GM12878 (cell line): Measurements from ENCODE around the gene TMC4. TPM values are rescaled to one million over a fixed set of nuclear protein-coding genes. Genes with fewer than 3 reads are reported as not detected.

ENCODE experiments used
- ATF7 ChIP-seq: fragments of 450-650 bp; IDR thresholded peaks from 2 replicates; pipeline ENCODE4 v1.6.1; 2016; ENCODE audit warnings: low read depth, mild to moderate bottlenecking
- BHLHE40 ChIP-seq, 2 experiments: fragments of 450-650 bp in 1 of 2; IDR thresholded peaks; 2 replicates each; pipeline ENCODE4 v1.6.1; 2011 to 2017; ENCODE audit warnings: low read depth in 2 of 2, borderline replicate concordance in 1 of 2, improper control_type of control experiment in 1 of 2, low read length in 1 of 2, mild to moderate bottlenecking in 1 of 2
- CHD1 ChIP-seq: IDR thresholded peaks from 2 replicates; pipeline ENCODE4 v1.6.1; 2012; ENCODE audit warnings: low read depth, low read length, improper control_type of control experiment
- CREB1 ChIP-seq: IDR thresholded peaks from 2 replicates; pipeline ENCODE4 v1.6.1; 2012; ENCODE audit warnings: low read depth, mild to moderate bottlenecking, inconsistent platforms
- FOS ChIP-seq: IDR thresholded peaks from 3 replicates; pipeline ENCODE4 v1.6.1; 2011; ENCODE audit warnings: borderline replicate concordance; ENCODE audit not compliant: insufficient read length; ENCODE audit errors: extremely low read depth
- HDAC6 ChIP-seq: fragments of 200-600 bp; sonication (generic); IDR thresholded peaks from one replicate; pipeline ENCODE4 v1.8.0; 2017; ENCODE audit warnings: antibody characterized with exemption; ENCODE audit not compliant: unreplicated experiment
- SP1 ChIP-seq: IDR thresholded peaks from one replicate; pipeline ENCODE4 v1.6.1; 2011; ENCODE audit warnings: low read depth, low read length
- SREBF1 ChIP-seq: IDR thresholded peaks from 2 replicates; pipeline ENCODE4 v1.6.1; 2012; ENCODE audit warnings: mild to moderate bottlenecking, low read length
- TAF1 ChIP-seq: IDR thresholded peaks from 2 replicates; pipeline ENCODE4 v1.6.1; 2011; ENCODE audit warnings: mild to moderate bottlenecking, low read depth, low read length, borderline replicate concordance
- USF1 ChIP-seq: IDR thresholded peaks from 2 replicates; pipeline ENCODE4 v1.6.1; 2011; ENCODE audit warnings: borderline replicate concordance, low read depth, mild to moderate bottlenecking, moderate library complexity, mixed read lengths, low read length; ENCODE audit not compliant: insufficient read depth; ENCODE audit errors: extremely low read length
- ZBED1 ChIP-seq: IDR thresholded peaks from 2 replicates; pipeline ENCODE4 v1.6.1; 2016; ENCODE audit warnings: borderline replicate concordance
- polyA plus RNA-seq, 11 experiments: library from polyadenylated mRNA; depleted of rRNA in 4 of 11; unstranded in 6 of 11; stranded (reverse) in 5 of 11; fragments of >200 nt; fragmentation: Nextera tagmentation in 4 of 11; fragmentation: Illumina TruSeq in 1 of 11; extraction: Ambion mirVana in 4 of 11; extraction: Trizol in 1 of 11; gene quantifications; 1 replicate in 1 of 11; 2 replicates in 10 of 11; pipeline versions ENCODE4 v1.2.1 to v1.2.3, GENCODE V29; 2011 to 2016; ENCODE audit warnings: inconsistent platforms in 2 of 11, missing spikeins in 2 of 11, low read depth in 1 of 11
- total RNA-seq, 4 experiments: library from RNA; depleted of rRNA in 3 of 4; stranded (reverse); fragments of >200 nt in 3 of 4; fragmentation: Illumina TruSeq in 1 of 4; extraction: Trizol in 1 of 4; gene quantifications; 2 replicates each; pipeline versions ENCODE4 v1.2.1 to v1.2.3, GENCODE V29; 2013 to 2021
- TF ChIP-seq, protein P1 (sequence below): fragments of 450-650 bp; conservative IDR thresholded peaks from 2 replicates; pipeline ENCODE4 v1.6.1; 2017; ENCODE audit warnings: mild to moderate bottlenecking, moderate library complexity
- TF ChIP-seq, protein P2 (sequence below): IDR thresholded peaks from 2 replicates; pipeline ENCODE4 v1.6.1; 2012; ENCODE audit warnings: improper control_type of control experiment, low read depth, low read length; ENCODE audit not compliant: insufficient replicate concordance
- TF ChIP-seq, protein P3 (sequence below): IDR thresholded peaks from 2 replicates; pipeline ENCODE4 v1.6.1; 2012; ENCODE audit warnings: low read depth, low read length, improper control_type of control experiment
- TF ChIP-seq, protein P4 (sequence below): fragments of 450-650 bp; formaldehyde crosslinking; IDR thresholded peaks from 2 replicates; pipeline ENCODE4 v1.5.0; 2022; ENCODE audit warnings: mild to moderate bottlenecking, missing genetic modification characterization

The TMC4 gene
- total and polyA plus RNA-seq, 10 of the 15 experiments (the other 5 are each of a cell fraction or from before 2014, with no cell fraction given), result 0.33 to 0.83 (median 0.74) TPM; not detected in 7

DNA sequence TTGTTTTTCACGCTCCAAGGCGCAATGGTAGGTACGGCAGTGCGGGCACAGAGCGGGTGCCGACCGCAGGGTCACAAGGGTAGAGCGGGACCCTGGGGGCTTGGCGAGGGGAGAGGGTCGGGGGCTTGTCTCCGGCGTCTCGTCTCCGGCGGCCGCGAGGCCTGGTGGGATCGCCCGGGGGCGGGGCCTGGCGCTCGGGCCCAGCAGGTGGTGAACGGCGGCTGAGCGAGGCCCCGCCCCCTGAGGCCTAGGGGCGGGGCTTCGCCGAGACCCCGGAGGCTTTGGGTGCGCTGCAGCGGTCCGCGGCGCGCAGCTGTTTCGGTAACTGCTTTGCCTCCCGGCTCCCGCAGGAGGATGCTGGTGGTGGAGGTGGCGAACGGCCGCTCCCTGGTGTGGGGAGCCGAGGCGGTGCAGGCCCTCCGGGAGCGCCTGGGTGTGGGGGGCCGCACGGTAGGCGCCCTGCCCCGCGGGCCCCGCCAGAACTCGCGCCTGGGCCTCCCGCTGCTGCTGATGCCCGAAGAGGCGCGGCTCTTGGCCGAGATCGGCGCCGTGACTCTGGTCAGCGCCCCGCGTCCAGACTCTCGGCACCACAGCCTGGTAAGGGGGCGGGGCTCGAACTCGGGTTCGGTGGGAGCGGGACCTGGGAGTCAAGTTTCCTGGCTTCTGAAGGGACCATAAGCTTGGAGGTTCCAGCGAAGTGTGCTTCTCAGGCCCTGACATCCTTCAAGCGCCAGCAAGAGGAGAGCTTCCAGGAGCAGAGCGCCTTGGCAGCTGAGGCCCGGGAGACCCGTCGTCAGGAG, 18.3 kb upstream of the TMC4 start, which contains the start of gene TSEN34 (continued):
- TF ChIP-seq, protein P1, sequence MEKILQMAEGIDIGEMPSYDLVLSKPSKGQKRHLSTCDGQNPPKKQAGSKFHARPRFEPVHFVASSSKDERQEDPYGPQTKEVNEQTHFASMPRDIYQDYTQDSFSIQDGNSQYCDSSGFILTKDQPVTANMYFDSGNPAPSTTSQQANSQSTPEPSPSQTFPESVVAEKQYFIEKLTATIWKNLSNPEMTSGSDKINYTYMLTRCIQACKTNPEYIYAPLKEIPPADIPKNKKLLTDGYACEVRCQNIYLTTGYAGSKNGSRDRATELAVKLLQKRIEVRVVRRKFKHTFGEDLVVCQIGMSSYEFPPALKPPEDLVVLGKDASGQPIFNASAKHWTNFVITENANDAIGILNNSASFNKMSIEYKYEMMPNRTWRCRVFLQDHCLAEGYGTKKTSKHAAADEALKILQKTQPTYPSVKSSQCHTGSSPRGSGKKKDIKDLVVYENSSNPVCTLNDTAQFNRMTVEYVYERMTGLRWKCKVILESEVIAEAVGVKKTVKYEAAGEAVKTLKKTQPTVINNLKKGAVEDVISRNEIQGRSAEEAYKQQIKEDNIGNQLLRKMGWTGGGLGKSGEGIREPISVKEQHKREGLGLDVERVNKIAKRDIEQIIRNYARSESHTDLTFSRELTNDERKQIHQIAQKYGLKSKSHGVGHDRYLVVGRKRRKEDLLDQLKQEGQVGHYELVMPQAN, result peak; percentile 84; the same call in 1 of the 2 replicates
- TF ChIP-seq TAF1, result peak; percentile 34; the same call in 1 of the 2 replicates
- peak; percentile 41 for TF ChIP-seq SP1
- no peak for TF ChIP-seq ZBED1
- peak in 1 of 2 experiments; percentile 69; a peak in 1 of 4 replicates for TF ChIP-seq BHLHE40 (IDR thresholded peaks at IDR 0.05; ENCODE audit: borderline replicate concordance in 1 of 2, low read depth in 2 of 2, low read length in 1 of 2)
- TF ChIP-seq, protein P2, sequence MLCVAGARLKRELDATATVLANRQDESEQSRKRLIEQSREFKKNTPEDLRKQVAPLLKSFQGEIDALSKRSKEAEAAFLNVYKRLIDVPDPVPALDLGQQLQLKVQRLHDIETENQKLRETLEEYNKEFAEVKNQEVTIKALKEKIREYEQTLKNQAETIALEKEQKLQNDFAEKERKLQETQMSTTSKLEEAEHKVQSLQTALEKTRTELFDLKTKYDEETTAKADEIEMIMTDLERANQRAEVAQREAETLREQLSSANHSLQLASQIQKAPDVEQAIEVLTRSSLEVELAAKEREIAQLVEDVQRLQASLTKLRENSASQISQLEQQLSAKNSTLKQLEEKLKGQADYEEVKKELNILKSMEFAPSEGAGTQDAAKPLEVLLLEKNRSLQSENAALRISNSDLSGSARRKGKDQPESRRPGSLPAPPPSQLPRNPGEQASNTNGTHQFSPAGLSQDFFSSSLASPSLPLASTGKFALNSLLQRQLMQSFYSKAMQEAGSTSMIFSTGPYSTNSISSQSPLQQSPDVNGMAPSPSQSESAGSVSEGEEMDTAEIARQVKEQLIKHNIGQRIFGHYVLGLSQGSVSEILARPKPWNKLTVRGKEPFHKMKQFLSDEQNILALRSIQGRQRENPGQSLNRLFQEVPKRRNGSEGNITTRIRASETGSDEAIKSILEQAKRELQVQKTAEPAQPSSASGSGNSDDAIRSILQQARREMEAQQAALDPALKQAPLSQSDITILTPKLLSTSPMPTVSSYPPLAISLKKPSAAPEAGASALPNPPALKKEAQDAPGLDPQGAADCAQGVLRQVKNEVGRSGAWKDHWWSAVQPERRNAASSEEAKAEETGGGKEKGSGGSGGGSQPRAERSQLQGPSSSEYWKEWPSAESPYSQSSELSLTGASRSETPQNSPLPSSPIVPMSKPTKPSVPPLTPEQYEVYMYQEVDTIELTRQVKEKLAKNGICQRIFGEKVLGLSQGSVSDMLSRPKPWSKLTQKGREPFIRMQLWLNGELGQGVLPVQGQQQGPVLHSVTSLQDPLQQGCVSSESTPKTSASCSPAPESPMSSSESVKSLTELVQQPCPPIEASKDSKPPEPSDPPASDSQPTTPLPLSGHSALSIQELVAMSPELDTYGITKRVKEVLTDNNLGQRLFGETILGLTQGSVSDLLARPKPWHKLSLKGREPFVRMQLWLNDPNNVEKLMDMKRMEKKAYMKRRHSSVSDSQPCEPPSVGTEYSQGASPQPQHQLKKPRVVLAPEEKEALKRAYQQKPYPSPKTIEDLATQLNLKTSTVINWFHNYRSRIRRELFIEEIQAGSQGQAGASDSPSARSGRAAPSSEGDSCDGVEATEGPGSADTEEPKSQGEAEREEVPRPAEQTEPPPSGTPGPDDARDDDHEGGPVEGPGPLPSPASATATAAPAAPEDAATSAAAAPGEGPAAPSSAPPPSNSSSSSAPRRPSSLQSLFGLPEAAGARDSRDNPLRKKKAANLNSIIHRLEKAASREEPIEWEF, result no peak
- TF ChIP-seq USF1, result no peak
- TF ChIP-seq CHD1, result 0 out of 2 replicates have a peak, but pooled peaks have one; percentile 39
- no peak for TF ChIP-seq HDAC6
- TF ChIP-seq, protein P3, sequence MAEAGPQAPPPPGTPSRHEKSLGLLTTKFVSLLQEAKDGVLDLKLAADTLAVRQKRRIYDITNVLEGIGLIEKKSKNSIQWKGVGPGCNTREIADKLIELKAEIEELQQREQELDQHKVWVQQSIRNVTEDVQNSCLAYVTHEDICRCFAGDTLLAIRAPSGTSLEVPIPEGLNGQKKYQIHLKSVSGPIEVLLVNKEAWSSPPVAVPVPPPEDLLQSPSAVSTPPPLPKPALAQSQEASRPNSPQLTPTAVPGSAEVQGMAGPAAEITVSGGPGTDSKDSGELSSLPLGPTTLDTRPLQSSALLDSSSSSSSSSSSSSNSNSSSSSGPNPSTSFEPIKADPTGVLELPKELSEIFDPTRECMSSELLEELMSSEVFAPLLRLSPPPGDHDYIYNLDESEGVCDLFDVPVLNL, result 0 out of 2 replicates have a peak, but pooled peaks have one; percentile 7
- TF ChIP-seq CREB1, result no peak
- TF ChIP-seq FOS, result no peak
- TF ChIP-seq ATF7, result peak; percentile 78; the same call in 1 of the 2 replicates
- TF ChIP-seq, protein P4, sequence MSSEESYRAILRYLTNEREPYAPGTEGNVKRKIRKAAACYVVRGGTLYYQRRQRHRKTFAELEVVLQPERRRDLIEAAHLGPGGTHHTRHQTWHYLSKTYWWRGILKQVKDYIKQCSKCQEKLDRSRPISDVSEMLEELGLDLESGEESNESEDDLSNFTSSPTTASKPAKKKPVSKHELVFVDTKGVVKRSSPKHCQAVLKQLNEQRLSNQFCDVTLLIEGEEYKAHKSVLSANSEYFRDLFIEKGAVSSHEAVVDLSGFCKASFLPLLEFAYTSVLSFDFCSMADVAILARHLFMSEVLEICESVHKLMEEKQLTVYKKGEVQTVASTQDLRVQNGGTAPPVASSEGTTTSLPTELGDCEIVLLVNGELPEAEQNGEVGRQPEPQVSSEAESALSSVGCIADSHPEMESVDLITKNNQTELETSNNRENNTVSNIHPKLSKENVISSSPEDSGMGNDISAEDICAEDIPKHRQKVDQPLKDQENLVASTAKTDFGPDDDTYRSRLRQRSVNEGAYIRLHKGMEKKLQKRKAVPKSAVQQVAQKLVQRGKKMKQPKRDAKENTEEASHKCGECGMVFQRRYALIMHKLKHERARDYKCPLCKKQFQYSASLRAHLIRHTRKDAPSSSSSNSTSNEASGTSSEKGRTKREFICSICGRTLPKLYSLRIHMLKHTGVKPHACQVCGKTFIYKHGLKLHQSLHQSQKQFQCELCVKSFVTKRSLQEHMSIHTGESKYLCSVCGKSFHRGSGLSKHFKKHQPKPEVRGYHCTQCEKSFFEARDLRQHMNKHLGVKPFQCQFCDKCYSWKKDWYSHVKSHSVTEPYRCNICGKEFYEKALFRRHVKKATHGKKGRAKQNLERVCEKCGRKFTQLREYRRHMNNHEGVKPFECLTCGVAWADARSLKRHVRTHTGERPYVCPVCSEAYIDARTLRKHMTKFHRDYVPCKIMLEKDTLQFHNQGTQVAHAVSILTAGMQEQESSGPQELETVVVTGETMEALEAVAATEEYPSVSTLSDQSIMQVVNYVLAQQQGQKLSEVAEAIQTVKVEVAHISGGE, result no peak
- 0 out of 2 replicates have a peak, but pooled peaks have one; percentile 12 for TF ChIP-seq SREBF1
